Gastrocnemius medialis (tissue), 4 donors: ENCODE data around the gene FICD. TPM values are rescaled to one million over a fixed set of nuclear protein-coding genes. Genes with fewer than 3 reads are reported as not detected.

ENCODE experiments used
- ATAC-seq, 2 donors: fragments of 150-250 bp; one replicate each; pipeline ENCODE4 v1.9.1; 2016
- DNase-seq, 2 donors: peaks; one replicate each; pipeline ENCODE4 v3.0.0-alpha.2; 2019
- H3K27ac ChIP-seq, 4 donors: fragments of 200-600 bp; sonication (generic); 1 replicate in 1 of 4; 2 replicates in 3 of 4; pipeline ENCODE4 v1.5.1; 2016 to 2018; ENCODE audit warnings: mild to moderate bottlenecking in 2 of 4, moderate library complexity in 1 of 4
- H3K27me3 ChIP-seq, 3 donors: fragments of 200-600 bp; sonication (generic) in 2 of 3; 1 replicate in 1 of 3; 2 replicates in 2 of 3; pipeline versions ENCODE4 v1.5.1 to v1.6.0; 2016 to 2019; ENCODE audit warnings: mild to moderate bottlenecking in 1 of 3, moderate library complexity in 1 of 3
- H3K36me3 ChIP-seq, 2 donors: fragments of 200-600 bp; sonication (generic) in 1 of 2; one replicate each; pipeline ENCODE4 v1.5.1; 2017 to 2018
- H3K4me1 ChIP-seq, 2 donors: fragments of 200-600 bp; sonication (generic) in 1 of 2; one replicate each; pipeline ENCODE4 v1.5.1; 2016 to 2017; ENCODE audit warnings: mild to moderate bottlenecking in 2 of 2
- H3K4me3 ChIP-seq, 4 donors: fragments of 200-600 bp; sonication (generic) in 3 of 4; 1 replicate in 1 of 4; 2 replicates in 3 of 4; pipeline ENCODE4 v1.5.1; 2016 to 2019; ENCODE audit warnings: mild to moderate bottlenecking in 2 of 4
- H3K9me3 ChIP-seq, 3 donors: fragments of 200-600 bp; sonication (generic) in 2 of 3; 1 replicate in 1 of 3; 2 replicates in 2 of 3; pipeline ENCODE4 v1.5.1; 2016 to 2019
- POLR2A ChIP-seq, 2 donors: fragments of 450-650 bp; IDR thresholded peaks; one replicate each; pipeline ENCODE4 v1.6.1; 2017; ENCODE audit warnings: antibody characterized with exemption in 2 of 2, mild to moderate bottlenecking in 2 of 2, moderate library complexity in 2 of 2
- in situ Hi-C, 4 donors: fragments of 200-750 bp; cut with MboI; loops; one replicate each; pipeline versions ENCODE4 v1.15.0 to v1.8.0; 2017; ENCODE audit warnings: low sequenced_read_pairs in 4 of 4
- intact Hi-C: fragments of 100-400 bp; cut with DNase I; formaldehyde crosslinking; loops from one replicate; pipeline ENCODE4 v1.15.1; 2023; ENCODE audit warnings: low total_unique reads
- total RNA-seq, 4 donors: library from RNA; depleted of rRNA; stranded (reverse); fragments of >200 nt; gene quantifications; one replicate each; pipeline versions ENCODE4 v1.1.0 to v1.2.3, GENCODE V29; 2016
- TF ChIP-seq, protein P1 (sequence below), 5 experiments: fragments of 450-650 bp in 3 of 5; fragments of 200-600 bp in 2 of 5; sonication (generic) in 2 of 5; IDR thresholded peaks in 4 of 5; conservative IDR thresholded peaks in 1 of 5; 1 replicate in 4 of 5; 2 replicates in 1 of 5; pipeline ENCODE4 v1.5.1; 2016 to 2019; ENCODE audit warnings: antibody characterized with exemption in 5 of 5, mild to moderate bottlenecking in 3 of 5, moderate library complexity in 3 of 5

The FICD gene
- total RNA-seq, 4 donors from 2014 or later = 3.1 to 4.6 (median 3.6) TPM

GRCh38 chr12:108495823-108496579 is 19.1 kb upstream of the FICD start:
- Histone ChIP-seq H3K27me3 (peaks cover 0 to 4% (median 0%) of the 10 kb centered on the region in 3 donors), H3K27ac (no peak overlapping the region), H3K9me3 (no peaks in the 10 kb centered on the region), H3K4me3 (no peak overlapping the region), H3K4me1 (no peaks in the 10 kb centered on the region), H3K36me3 (no peaks in the 10 kb centered on the region)
- ATAC-seq = no peak
- no peak for TF ChIP-seq POLR2A (IDR thresholded peaks at IDR 0.05)
- in situ Hi-C loops (no loop called here), intact Hi-C loops (no loop called here)
- DNase-seq = no peak

DNA sequence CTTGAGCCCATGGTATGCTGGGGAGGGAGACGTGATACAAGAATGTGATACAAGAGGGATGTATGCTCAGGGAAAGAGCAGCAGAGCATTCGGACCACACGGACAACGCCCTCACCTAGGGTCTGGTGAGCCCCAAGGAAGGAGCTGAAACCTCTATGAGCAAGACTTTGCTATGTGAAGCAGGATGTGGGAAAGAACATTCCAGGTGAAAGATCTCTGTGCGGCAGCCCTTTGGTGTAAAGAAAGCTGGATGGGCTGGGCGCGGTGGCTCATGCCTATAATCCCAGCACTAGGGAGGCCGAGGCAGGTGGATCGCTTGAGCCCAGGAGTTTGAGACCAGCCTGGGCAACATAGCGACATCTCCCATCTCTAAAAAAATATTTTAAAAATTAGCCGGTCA is 16.9 kb upstream of the FICD start:
- Histone ChIP-seq H3K27me3 (peaks cover 0 to 4% (median 0%) of the 10 kb centered on the region in 3 donors), H3K4me3 (no peak overlapping the region), H3K36me3 (no peaks in the 10 kb centered on the region), H3K4me1 (no peaks in the 10 kb centered on the region), H3K27ac (no peak overlapping the region), H3K9me3 (no peaks in the 10 kb centered on the region)
- intact Hi-C loops = no loop called here
- no peak for ATAC-seq
- TF ChIP-seq, protein P1, sequence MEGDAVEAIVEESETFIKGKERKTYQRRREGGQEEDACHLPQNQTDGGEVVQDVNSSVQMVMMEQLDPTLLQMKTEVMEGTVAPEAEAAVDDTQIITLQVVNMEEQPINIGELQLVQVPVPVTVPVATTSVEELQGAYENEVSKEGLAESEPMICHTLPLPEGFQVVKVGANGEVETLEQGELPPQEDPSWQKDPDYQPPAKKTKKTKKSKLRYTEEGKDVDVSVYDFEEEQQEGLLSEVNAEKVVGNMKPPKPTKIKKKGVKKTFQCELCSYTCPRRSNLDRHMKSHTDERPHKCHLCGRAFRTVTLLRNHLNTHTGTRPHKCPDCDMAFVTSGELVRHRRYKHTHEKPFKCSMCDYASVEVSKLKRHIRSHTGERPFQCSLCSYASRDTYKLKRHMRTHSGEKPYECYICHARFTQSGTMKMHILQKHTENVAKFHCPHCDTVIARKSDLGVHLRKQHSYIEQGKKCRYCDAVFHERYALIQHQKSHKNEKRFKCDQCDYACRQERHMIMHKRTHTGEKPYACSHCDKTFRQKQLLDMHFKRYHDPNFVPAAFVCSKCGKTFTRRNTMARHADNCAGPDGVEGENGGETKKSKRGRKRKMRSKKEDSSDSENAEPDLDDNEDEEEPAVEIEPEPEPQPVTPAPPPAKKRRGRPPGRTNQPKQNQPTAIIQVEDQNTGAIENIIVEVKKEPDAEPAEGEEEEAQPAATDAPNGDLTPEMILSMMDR (IDR thresholded peaks at IDR 0.05 in 4 of 5, conservative IDR thresholded peaks at IDR 0.05 in 1 of 5) = no peak
- no peak for TF ChIP-seq POLR2A (IDR thresholded peaks at IDR 0.05)
- DNase-seq = no peak
- in situ Hi-C loops = no loop called here

- ATAC-seq = no peak
- intact Hi-C loops (no loop called here), in situ Hi-C loops (loop anchor here in 1 of 4 donors (25.0 kb wide), 1 partner anchor 816 kb away; the partner anchor contains the start of gene PWP1)
- H3K4me1 ChIP-seq = no peaks in the 10 kb centered on the region
- no peaks in the 10 kb centered on the region for H3K9me3 ChIP-seq
- no peak overlapping the region for H3K27ac ChIP-seq
- no peaks in the 10 kb centered on the region for H3K36me3 ChIP-seq
- no peaks in the 10 kb centered on the region for H3K27me3 ChIP-seq
- no peak for DNase-seq
- no peak overlapping the region for H3K4me3 ChIP-seq
- TF ChIP-seq POLR2A (IDR thresholded peaks at IDR 0.05) = no peak
- TF ChIP-seq, protein P1 (IDR thresholded peaks at IDR 0.05 in 4 of 5, conservative IDR thresholded peaks at IDR 0.05 in 1 of 5) = no peak
Observed at GRCh38 chr12:108502922-108503321, 12.2 kb upstream of the FICD start.

DNA sequence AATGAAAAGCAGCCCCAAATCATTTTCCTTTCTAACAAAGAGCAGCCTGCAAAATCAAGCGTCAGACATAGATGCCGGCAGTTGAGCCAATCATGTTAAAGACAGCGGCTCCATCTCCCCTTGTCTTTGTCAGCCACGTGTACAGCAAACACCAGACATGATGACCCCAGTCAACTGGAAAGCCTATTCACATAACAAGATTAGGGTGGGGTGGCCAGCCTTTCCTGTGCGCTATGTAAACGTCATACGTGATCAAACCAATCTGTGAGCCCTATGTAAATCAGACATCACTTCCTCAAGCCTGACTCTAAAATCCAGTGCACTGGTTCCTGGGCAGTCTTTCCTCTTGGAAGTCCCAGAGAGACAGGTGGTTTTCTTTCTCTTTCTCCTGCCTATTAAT is 9.9 kb upstream of the FICD start:
- Histone ChIP-seq H3K9me3 (no peaks in the 10 kb centered on the region), H3K4me3 (no peak overlapping the region), H3K27ac (no peak overlapping the region), H3K36me3 (no peaks in the 10 kb centered on the region), H3K4me1 (no peaks in the 10 kb centered on the region), H3K27me3 (no peaks in the 10 kb centered on the region)
- in situ Hi-C loops (loop anchor here in 1 of 4 donors (25.0 kb wide), 1 partner anchor 818 kb away; the partner anchor contains the start of gene PWP1), intact Hi-C loops (no loop called here)
- TF ChIP-seq, protein P1 (IDR thresholded peaks at IDR 0.05 in 4 of 5, conservative IDR thresholded peaks at IDR 0.05 in 1 of 5) = no peak
- no peak for TF ChIP-seq POLR2A (IDR thresholded peaks at IDR 0.05)
- ATAC-seq (no peak), DNase-seq (no peak)

- no peaks in the 10 kb centered on the region for H3K36me3 ChIP-seq
- no peak for ATAC-seq
- TF ChIP-seq, protein P1 (IDR thresholded peaks at IDR 0.05 in 4 of 5, conservative IDR thresholded peaks at IDR 0.05 in 1 of 5) = no peak
- no peak for TF ChIP-seq POLR2A (IDR thresholded peaks at IDR 0.05)
- no peaks in the 10 kb centered on the region for H3K27me3 ChIP-seq
- H3K4me3 ChIP-seq = no peak overlapping the region
- H3K9me3 ChIP-seq = no peaks in the 10 kb centered on the region
- DNase-seq = no peak
- peaks cover 8% of the 10 kb centered on the region in 2 donors for H3K4me1 ChIP-seq
- intact Hi-C loops (no loop called here), in situ Hi-C loops (loop anchor here in 1 of 4 donors (25.0 kb wide), 1 partner anchor 821 kb away; the partner anchor contains the start of gene PWP1)
- H3K27ac ChIP-seq = no peak overlapping the region
Observed at GRCh38 chr12:108507971-108508642, 7.0 kb upstream of the FICD start.
